PC-3 (cell line): ENCODE results near the gene CTDSP2. TPM values are rescaled to one million over a fixed set of nuclear protein-coding genes. Genes with fewer than 3 reads are reported as not detected.
A peak's percentile ranks its signal among the peaks of the same experiment; 100 is the strongest.

Experiments used
- ATAC-seq: fragments of 200-7000 bp; cut with Tn5 transposase; 2 replicates; pipeline ENCODE4 v1.9.1; 2020; ENCODE audit warnings: mild to moderate bottlenecking, moderate library complexity
- BruUV-seq: library from RNA; stranded (reverse); fragments of 400-500 nt; replicated peaks from 2 replicates; lab custom pipeline; 2021; lab: Mats Ljungman, UMichigan
- CTCF ChIA-PET: fragments of 300-600 bp; sonication (Branson Sonifier 250); formaldehyde crosslinking; loops from one replicate; lab custom pipeline; 2022; ENCODE audit warnings: antibody characterized with exemption; lab: Charles Lee
- POLR2A ChIA-PET: fragments of 300-600 bp; sonication (Branson Sonifier 250); formaldehyde crosslinking; loops from one replicate; lab custom pipeline; 2022; ENCODE audit warnings: antibody characterized with exemption; ENCODE audit not compliant: unreplicated experiment; lab: Charles Lee
- DNase-seq: peaks from one replicate; pipeline ENCODE4 v3.0.0-alpha.2; 2015
- H2AFZ ChIP-seq: fragments of 300-600 bp; sonication (generic); 2 replicates; pipeline ENCODE4 v1.6.0; 2016; ENCODE audit warnings: antibody characterized with exemption, low read length
- H3F3A ChIP-seq: fragments of 300-600 bp; sonication (generic); one replicate; pipeline ENCODE4 v1.6.0; 2017; ENCODE audit warnings: antibody characterized with exemption, low read length, control low read depth, mild to moderate bottlenecking; ENCODE audit not compliant: unreplicated experiment
- H3K27ac ChIP-seq: fragments of 300-600 bp; sonication (generic); 2 replicates; pipeline ENCODE4 v1.5.1; 2016; ENCODE audit warnings: mild to moderate bottlenecking, low read length
- H3K27me3 ChIP-seq: fragments of 300-600 bp; sonication (generic); 2 replicates; pipeline ENCODE4 v1.6.1; 2016; ENCODE audit warnings: low read length, mixed read lengths
- H3K36me3 ChIP-seq: fragments of 300-600 bp; sonication (generic); 2 replicates; pipeline ENCODE4 v1.6.1; 2016; ENCODE audit warnings: low read depth, mixed run types, low read length, mixed read lengths
- H3K4me1 ChIP-seq: fragments of 300-600 bp; sonication (generic); 2 replicates; pipeline ENCODE4 v1.5.1; 2016; ENCODE audit warnings: low read length; ENCODE audit not compliant: insufficient read depth
- H3K4me2 ChIP-seq: fragments of 300-600 bp; sonication (generic); 2 replicates; pipeline ENCODE4 v1.6.0; 2016; ENCODE audit warnings: low read length
- H3K4me3 ChIP-seq: fragments of 300-600 bp; sonication (generic); 2 replicates; pipeline ENCODE4 v1.5.1; 2016; ENCODE audit warnings: mild to moderate bottlenecking, low read length, mixed read lengths
- H3K79me2 ChIP-seq: fragments of 300-600 bp; sonication (generic); 2 replicates; pipeline ENCODE4 v1.6.1; 2017; ENCODE audit warnings: low read length, mixed read lengths
- H3K9ac ChIP-seq: fragments of 300-600 bp; sonication (generic); 2 replicates; pipeline ENCODE4 v1.6.0; 2016; ENCODE audit warnings: mild to moderate bottlenecking, low read length
- H3K9me2 ChIP-seq: fragments of 300-600 bp; sonication (generic); replicated peaks from 2 replicates; pipeline ENCODE4 v1.6.1; 2016; ENCODE audit warnings: mixed run types, low read length, mixed read lengths
- H3K9me3 ChIP-seq: fragments of 300-600 bp; sonication (generic); 2 replicates; pipeline ENCODE4 v1.6.1; 2016; ENCODE audit warnings: low read length, mixed read lengths
- H4K20me1 ChIP-seq: fragments of 300-600 bp; sonication (generic); 2 replicates; pipeline ENCODE4 v1.6.1; 2016; ENCODE audit warnings: low read length, mixed read lengths
- CTCF ChIP-seq: fragments of 300-600 bp; sonication (generic); conservative IDR thresholded peaks from 2 replicates; pipeline ENCODE4 v1.5.1; 2017; ENCODE audit warnings: antibody characterized with exemption, low read depth, mild to moderate bottlenecking, low read length
- EZH2 ChIP-seq: fragments of 300-600 bp; sonication (generic); IDR thresholded peaks from one replicate; pipeline ENCODE4 v1.6.1; 2017; ENCODE audit warnings: antibody characterized with exemption, mild to moderate bottlenecking, low read length; ENCODE audit not compliant: unreplicated experiment
- EZH2phosphoT487 ChIP-seq: fragments of 300-600 bp; sonication (generic); IDR thresholded peaks from 2 replicates; pipeline ENCODE4 v1.6.1; 2018; ENCODE audit warnings: mild to moderate bottlenecking, antibody characterized with exemption, low read length, borderline replicate concordance
- intact Hi-C: fragments of 100-400 bp; cut with micrococcal nuclease; formaldehyde crosslinking; loops from 2 replicates; pipeline ENCODE4 v1.9.0; 2023
- total RNA-seq: library from RNA; depleted of rRNA; stranded (reverse); fragments of >200 nt; gene quantifications from 2 replicates; pipeline ENCODE4 v1.2.3, GENCODE V29; 2014

The CTDSP2 gene
- total RNA-seq, 1 experiment from 2014 or later: 39.4 TPM

GRCh38 chr12:57865084-57865751, 18.7 kb upstream of the CTDSP2 start:
- ATAC-seq (peak; percentile 87), DNase-seq (peak; percentile 77)
- TF ChIP-seq CTCF (no peak), EZH2phosphoT487 (no peak), EZH2 (no peak)
- H3K4me2 ChIP-seq: peak overlapping the region; percentile 85
- H3K27ac ChIP-seq: peak overlapping the region; percentile 80
- POLR2A ChIA-PET: interaction anchor here (0.8 to 1.4 kb wide), 2 partner anchors 18 to 23 kb away, joined by 3 read pairs; partner anchors contain the start of gene CTDSP2
- H3K36me3 ChIP-seq: no peaks in the 10 kb centered on the region
- H2AFZ ChIP-seq: peak overlapping the region; percentile 89
- no peaks in the 10 kb centered on the region for H4K20me1 ChIP-seq
- intact Hi-C loops: loop anchor here (2.0 kb wide), 3 partner anchors 18 to 40 kb away; partner anchors contain the start of gene CTDSP2
- H3K4me1 ChIP-seq: peaks cover 26% of the 10 kb centered on the region
- BruUV-seq: no TSS peak
- no peaks in the 10 kb centered on the region for H3F3A ChIP-seq
- H3K9ac ChIP-seq: peak overlapping the region; percentile 88
- CTCF ChIA-PET: interaction anchor here (1.0 to 1.4 kb wide), 3 partner anchors 33 to 82 kb away, joined by 3 to 5 read pairs (median 3); partner anchors contain the start of gene TSFM
- peak overlapping the region; percentile 83 for H3K4me3 ChIP-seq
- H3K9me2 ChIP-seq: no peaks in the 10 kb centered on the region
- no peaks in the 10 kb centered on the region for H3K9me3 ChIP-seq
- no peaks in the 10 kb centered on the region for H3K79me2 ChIP-seq
- H3K27me3 ChIP-seq: no peaks in the 10 kb centered on the region

GRCh38 chr12:57864442-57865083, 18.0 kb upstream of the CTDSP2 start:
- H2AFZ ChIP-seq: peak overlapping the region; percentile 89
- peak overlapping the region; percentile 83 for H3K4me3 ChIP-seq
- ATAC-seq (no peak), DNase-seq (no peak)
- POLR2A ChIA-PET: interaction anchor here (0.6 to 1.4 kb wide), 3 partner anchors 18 to 24 kb away, joined by 3 read pairs; partner anchors contain the start of gene CTDSP2
- no peaks in the 10 kb centered on the region for H3K9me3 ChIP-seq
- no peaks in the 10 kb centered on the region for H3K9me2 ChIP-seq
- TF ChIP-seq CTCF (no peak), EZH2 (no peak), EZH2phosphoT487 (no peak)
- no peaks in the 10 kb centered on the region for H3F3A ChIP-seq
- intact Hi-C loops: loop anchor here (2.0 kb wide), 3 partner anchors 18 to 40 kb away; partner anchors contain the start of gene CTDSP2
- CTCF ChIA-PET: interaction anchor here (0.6 to 1.0 kb wide), 2 partner anchors 32 to 311 kb away, joined by 3 to 4 read pairs; no protein-coding TSS in a partner anchor
- no peaks in the 10 kb centered on the region for H4K20me1 ChIP-seq
- H3K4me1 ChIP-seq: peaks cover 26% of the 10 kb centered on the region
- peak overlapping the region; percentile 80 for H3K27ac ChIP-seq
- H3K27me3 ChIP-seq: no peaks in the 10 kb centered on the region
- no peaks in the 10 kb centered on the region for H3K36me3 ChIP-seq
- BruUV-seq: TSS peak; percentile 57
- peak overlapping the region; percentile 85 for H3K4me2 ChIP-seq
- H3K9ac ChIP-seq: peak overlapping the region; percentile 88
- H3K79me2 ChIP-seq: no peaks in the 10 kb centered on the region
